ENCODE data around the gene MYO9A. TPM values are rescaled to one million over a fixed set of nuclear protein-coding genes. Genes with fewer than 3 reads are reported as not detected.

Gene MYO9A
- total RNA-seq, 1 experiment from 2014 or later = 34.0 TPM

DNA sequence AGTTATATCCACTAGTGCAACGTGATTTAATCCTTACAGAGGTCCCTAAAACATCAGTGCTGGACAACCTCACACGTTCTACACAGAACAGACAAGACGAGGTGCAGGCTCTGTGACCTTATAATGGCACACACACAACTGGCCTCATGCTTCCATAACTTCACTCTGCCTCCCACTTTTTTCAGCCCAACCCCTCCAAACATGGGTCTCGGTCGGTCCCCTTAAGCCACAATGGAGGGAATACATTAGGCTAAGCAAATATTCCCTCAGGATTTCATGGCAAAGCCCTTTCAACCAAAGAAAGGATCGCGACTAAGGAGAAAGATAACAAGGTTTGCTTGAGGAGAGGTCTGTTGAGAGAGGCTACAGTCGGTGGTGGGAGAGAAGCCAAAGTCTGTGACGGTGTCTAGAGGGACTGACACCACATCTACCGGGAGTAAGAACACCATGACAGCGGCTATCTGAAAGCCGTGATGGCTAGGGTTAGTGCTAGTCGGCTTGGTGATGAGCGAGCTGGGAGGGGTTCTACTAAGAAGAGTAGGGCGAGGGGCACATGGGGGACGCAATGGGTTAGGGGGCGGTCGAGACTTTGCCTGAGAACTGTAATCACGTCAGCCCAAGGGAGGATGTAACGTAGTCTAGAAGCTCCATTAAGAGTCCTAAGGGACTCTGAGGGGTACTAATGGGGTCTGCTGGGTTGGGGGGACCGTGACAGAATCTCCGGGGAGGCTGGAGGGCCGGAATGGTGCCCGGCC is 1.0 kb downstream of the MYO9A start:
- ChIA-PET CTCF (interaction anchor here (0.6 kb wide), 1 partner anchor 39 kb away, joined by 6 read pairs; no protein-coding TSS in a partner anchor), POLR2A (ENCODE audit: unreplicated experiment) (interaction anchor here (0.6 kb wide), 4 partner anchors 23 to 368 kb away, joined by 3 to 7 read pairs (median 6); no protein-coding TSS in a partner anchor)
- DNase-seq = peak in 1 of 2 experiments; percentile 40
- Histone ChIP-seq H3K4me2 (peak overlapping the region; percentile 96), H3K9me3 (ENCODE audit: insufficient read depth, low read depth) (no peaks in the 10 kb centered on the region), H3K4me3 (peak overlapping the region; percentile 73), H3K9me2 (ENCODE audit: insufficient read depth) (no peaks in the 10 kb centered on the region), H3K27me3 (ENCODE audit: insufficient read depth, low read depth) (no peaks in the 10 kb centered on the region), H3K4me1 (replicated peaks; ENCODE audit: insufficient read depth) (peaks cover 15% of the 10 kb centered on the region; the same call in 1 of the 2 replicates), H3K79me2 (ENCODE audit: low read depth) (peaks cover 36% of the 10 kb centered on the region), H3F3A (ENCODE audit: insufficient read depth, low read depth) (no peaks in the 10 kb centered on the region), H2AFZ (peak overlapping the region; percentile 84), H3K36me3 (ENCODE audit: low read depth) (no peaks in the 10 kb centered on the region), H3K27ac (peak overlapping the region; percentile 11; the same call in 1 of the 2 replicates), H4K20me1 (ENCODE audit: insufficient read depth) (no peaks in the 10 kb centered on the region)
- intact Hi-C loops (cut with micrococcal nuclease; ENCODE audit: unreplicated experiment) = loop anchor here (2.0 kb wide), 1 partner anchor 142 kb away; no protein-coding TSS in a partner anchor
- BruUV-seq (replicated peaks) = TSS peak; percentile 40
- TF ChIP-seq EZH2 (IDR thresholded peaks at IDR 0.05; ENCODE audit: low read depth) = no peak
- TF ChIP-seq, protein P1, sequence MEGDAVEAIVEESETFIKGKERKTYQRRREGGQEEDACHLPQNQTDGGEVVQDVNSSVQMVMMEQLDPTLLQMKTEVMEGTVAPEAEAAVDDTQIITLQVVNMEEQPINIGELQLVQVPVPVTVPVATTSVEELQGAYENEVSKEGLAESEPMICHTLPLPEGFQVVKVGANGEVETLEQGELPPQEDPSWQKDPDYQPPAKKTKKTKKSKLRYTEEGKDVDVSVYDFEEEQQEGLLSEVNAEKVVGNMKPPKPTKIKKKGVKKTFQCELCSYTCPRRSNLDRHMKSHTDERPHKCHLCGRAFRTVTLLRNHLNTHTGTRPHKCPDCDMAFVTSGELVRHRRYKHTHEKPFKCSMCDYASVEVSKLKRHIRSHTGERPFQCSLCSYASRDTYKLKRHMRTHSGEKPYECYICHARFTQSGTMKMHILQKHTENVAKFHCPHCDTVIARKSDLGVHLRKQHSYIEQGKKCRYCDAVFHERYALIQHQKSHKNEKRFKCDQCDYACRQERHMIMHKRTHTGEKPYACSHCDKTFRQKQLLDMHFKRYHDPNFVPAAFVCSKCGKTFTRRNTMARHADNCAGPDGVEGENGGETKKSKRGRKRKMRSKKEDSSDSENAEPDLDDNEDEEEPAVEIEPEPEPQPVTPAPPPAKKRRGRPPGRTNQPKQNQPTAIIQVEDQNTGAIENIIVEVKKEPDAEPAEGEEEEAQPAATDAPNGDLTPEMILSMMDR (conservative IDR thresholded peaks at IDR 0.05) = no peak

DNA sequence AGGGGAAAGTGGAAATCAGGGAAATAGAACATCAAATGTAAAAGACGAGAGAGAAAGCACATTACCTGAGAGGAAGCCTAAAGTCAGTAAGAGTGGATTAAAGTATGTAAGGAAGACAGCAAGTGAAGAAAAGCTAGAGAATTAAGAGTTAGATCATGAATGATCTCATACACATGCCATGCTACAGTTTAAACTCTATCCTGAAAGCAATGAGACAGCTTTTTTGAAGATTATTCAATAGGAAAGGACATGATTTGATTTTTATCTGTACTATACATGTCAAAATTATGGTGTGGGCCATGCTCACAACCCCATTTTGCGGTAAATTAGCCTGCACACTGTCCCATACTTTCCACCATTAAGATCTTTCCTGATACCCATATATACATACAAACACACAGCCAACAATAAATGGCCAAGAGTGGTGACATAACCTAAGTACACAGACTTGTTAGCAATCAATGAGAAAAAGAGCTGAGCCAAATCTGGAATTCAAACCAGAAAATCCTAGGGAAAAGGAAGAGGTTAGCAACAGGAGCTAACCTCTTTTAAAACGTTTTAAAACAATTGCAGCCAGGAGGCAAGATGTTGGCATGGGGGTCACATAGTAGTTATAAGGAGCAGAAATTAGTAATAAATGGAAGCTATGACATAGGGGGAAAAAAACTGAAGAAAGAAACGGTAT is 4.5 kb downstream of the MYO9A start:
- Histone ChIP-seq H3K79me2 (ENCODE audit: low read depth) (peaks cover 36% of the 10 kb centered on the region), H3K9me3 (ENCODE audit: insufficient read depth, low read depth) (no peaks in the 10 kb centered on the region), H3K36me3 (ENCODE audit: low read depth) (no peaks in the 10 kb centered on the region), H3K4me3 (no peak overlapping the region), H3K4me1 (replicated peaks; ENCODE audit: insufficient read depth) (peaks cover 10% of the 10 kb centered on the region; the same call in 1 of the 2 replicates), H3K27ac (no peak overlapping the region), H3K9me2 (ENCODE audit: insufficient read depth) (no peaks in the 10 kb centered on the region), H3K27me3 (ENCODE audit: insufficient read depth, low read depth) (no peaks in the 10 kb centered on the region), H4K20me1 (ENCODE audit: insufficient read depth) (no peaks in the 10 kb centered on the region), H3K4me2 (no peak overlapping the region), H3F3A (ENCODE audit: insufficient read depth, low read depth) (no peaks in the 10 kb centered on the region), H2AFZ (no peak overlapping the region)
- TF ChIP-seq, protein P1 (conservative IDR thresholded peaks at IDR 0.05) = no peak
- TF ChIP-seq EZH2 (IDR thresholded peaks at IDR 0.05; ENCODE audit: low read depth) = no peak
- POLR2A ChIA-PET (ENCODE audit: unreplicated experiment) = interaction anchor here (0.7 kb wide), 1 partner anchor 61 kb away, joined by 3 read pairs; no protein-coding TSS in a partner anchor
- DNase-seq = no peak
- no TSS peak for BruUV-seq (replicated peaks)
- CTCF ChIA-PET = interaction anchor here (0.7 kb wide), 1 partner anchor 9 kb away, joined by 3 read pairs; no protein-coding TSS in a partner anchor
- intact Hi-C loops (cut with micrococcal nuclease; ENCODE audit: unreplicated experiment) = no loop called here

DNA sequence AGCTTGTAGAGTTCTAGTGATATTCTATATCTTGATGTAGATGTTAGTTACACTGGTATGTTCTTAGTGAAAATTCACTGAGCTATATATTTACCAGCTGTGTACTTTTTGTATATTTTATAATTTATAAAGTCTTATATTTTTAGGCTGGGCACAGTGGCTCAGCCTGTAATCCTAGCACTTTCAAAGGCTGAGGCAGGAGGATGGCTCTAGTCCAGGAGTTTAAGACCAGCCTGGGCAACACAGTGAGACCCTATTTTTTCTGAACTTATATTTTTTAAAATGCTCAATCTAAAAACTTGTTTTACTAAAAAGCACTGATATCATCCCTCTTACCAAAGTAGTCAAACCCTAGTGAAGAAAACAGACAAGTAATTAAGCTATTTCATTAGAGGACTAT is 5.1 kb downstream of the MYO9A start:
- peaks cover 10% of the 10 kb centered on the region; the same call in 1 of the 2 replicates for H3K4me1 ChIP-seq (replicated peaks; ENCODE audit: insufficient read depth)
- H3K9me3 ChIP-seq (ENCODE audit: insufficient read depth, low read depth) = no peaks in the 10 kb centered on the region
- no peaks in the 10 kb centered on the region for H4K20me1 ChIP-seq (ENCODE audit: insufficient read depth)
- no peak for DNase-seq
- no peak overlapping the region for H3K4me2 ChIP-seq
- no peak overlapping the region for H3K27ac ChIP-seq
- intact Hi-C loops (cut with micrococcal nuclease; ENCODE audit: unreplicated experiment) = no loop called here
- no peaks in the 10 kb centered on the region for H3K36me3 ChIP-seq (ENCODE audit: low read depth)
- no peaks in the 10 kb centered on the region for H3K9me2 ChIP-seq (ENCODE audit: insufficient read depth)
- no TSS peak for BruUV-seq (replicated peaks)
- no peaks in the 10 kb centered on the region for H3K27me3 ChIP-seq (ENCODE audit: insufficient read depth, low read depth)
- ChIA-PET POLR2A (ENCODE audit: unreplicated experiment) (interaction anchor here (0.7 kb wide), 1 partner anchor 126 kb away, joined by 4 read pairs; no protein-coding TSS in a partner anchor), CTCF (interaction anchor here (0.7 kb wide), 1 partner anchor 8 kb away, joined by 3 read pairs; no protein-coding TSS in a partner anchor)
- H2AFZ ChIP-seq = no peak overlapping the region
- no peak for TF ChIP-seq EZH2 (IDR thresholded peaks at IDR 0.05; ENCODE audit: low read depth)
- TF ChIP-seq, protein P1 (conservative IDR thresholded peaks at IDR 0.05) = no peak
- H3K79me2 ChIP-seq (ENCODE audit: low read depth) = peaks cover 36% of the 10 kb centered on the region
- no peaks in the 10 kb centered on the region for H3F3A ChIP-seq (ENCODE audit: insufficient read depth, low read depth)
- no peak overlapping the region for H3K4me3 ChIP-seq
